ENCODE results near the gene MIER2.

Gene MIER2

DNA sequence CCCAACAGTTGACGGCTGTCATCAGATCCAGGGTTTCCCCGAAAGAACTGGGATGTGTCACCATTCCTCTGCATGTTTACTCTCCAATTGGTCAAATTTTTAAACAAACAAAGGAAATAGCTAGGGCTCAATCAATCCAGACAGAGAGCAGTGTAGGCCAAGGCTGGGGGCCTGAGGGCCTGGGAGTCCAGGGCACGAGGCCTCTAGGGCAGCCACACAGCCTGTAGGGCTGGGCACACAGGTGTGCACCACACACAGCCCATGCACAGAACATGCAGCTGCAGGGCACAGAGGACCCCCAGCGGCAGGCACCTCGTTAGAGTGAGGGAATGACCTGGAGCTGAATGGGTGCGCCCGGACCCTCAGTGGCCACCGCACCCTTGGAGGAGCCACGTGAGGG lies 9.5 kb downstream of the MIER2 start:
- peaks cover 25% of the 10 kb centered on the region; the same call in 1 of the 2 replicates for H4K20me1 ChIP-seq
- 0 out of 2 replicates have a peak, but pooled peaks cover under 1% of the 10 kb centered on the region for H3K4me1 ChIP-seq
- TF ChIP-seq Cebpa-rat (IDR thresholded peaks at IDR 0.05) = no peak
- peaks cover 59% of the 10 kb centered on the region for H3K36me3 ChIP-seq
- H3K27ac ChIP-seq = no peak overlapping the region
- no peaks in the 10 kb centered on the region for H3K27me3 ChIP-seq
- H3K9ac ChIP-seq = no peak overlapping the region
- H3K4me3 ChIP-seq = no peak overlapping the region
- H3K4me2 ChIP-seq = no peak overlapping the region
- peaks cover 35% of the 10 kb centered on the region for H3K9me3 ChIP-seq

DNA sequence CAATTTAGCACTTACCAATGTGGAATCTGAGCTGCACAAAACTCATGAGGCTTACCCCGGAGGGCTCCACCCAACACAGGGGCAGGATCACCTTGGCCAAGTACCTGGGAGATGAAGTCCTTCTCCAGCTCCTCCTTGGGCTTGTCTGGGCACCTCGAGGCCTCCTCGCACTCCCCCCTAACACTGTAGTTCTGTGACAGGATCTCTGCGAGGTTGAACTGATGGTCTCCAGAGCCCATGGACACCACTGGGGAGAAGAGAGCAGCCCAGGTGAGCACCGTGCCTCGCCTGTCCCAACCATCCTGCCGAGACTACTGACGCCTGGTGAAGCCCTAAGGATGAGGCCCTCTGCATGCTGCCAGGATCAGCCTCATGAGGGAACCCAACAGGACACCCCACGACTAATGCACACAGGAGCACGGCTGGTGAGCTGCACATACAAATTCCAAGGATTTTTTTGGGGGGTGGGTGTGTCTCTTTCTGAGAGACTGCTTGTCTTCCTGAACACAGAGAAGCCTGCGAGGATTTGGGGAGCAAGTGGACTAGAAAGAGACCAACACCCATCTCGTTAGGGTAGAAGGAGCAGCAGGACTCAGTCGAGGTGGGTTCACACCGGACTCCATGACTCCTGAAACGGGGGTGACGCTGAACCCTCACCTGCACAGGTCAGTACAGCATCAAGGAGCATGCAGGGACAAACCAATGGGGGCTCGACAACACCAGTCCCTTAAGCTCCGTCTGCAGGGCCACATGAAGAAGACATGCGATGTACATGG lies 10.1 kb downstream of the MIER2 start:
- Histone ChIP-seq H3K9me3 (peaks cover 35% of the 10 kb centered on the region), H3K27me3 (no peaks in the 10 kb centered on the region), H3K4me2 (no peak overlapping the region), H3K4me1 (no peaks in the 10 kb centered on the region), H4K20me1 (peaks cover 23% of the 10 kb centered on the region; the same call in 1 of the 2 replicates), H3K4me3 (no peak overlapping the region), H3K9ac (no peak overlapping the region), H3K36me3 (peaks cover 61% of the 10 kb centered on the region), H3K27ac (no peak overlapping the region)
- TF ChIP-seq Cebpa-rat (IDR thresholded peaks at IDR 0.05) = no peak

DNA sequence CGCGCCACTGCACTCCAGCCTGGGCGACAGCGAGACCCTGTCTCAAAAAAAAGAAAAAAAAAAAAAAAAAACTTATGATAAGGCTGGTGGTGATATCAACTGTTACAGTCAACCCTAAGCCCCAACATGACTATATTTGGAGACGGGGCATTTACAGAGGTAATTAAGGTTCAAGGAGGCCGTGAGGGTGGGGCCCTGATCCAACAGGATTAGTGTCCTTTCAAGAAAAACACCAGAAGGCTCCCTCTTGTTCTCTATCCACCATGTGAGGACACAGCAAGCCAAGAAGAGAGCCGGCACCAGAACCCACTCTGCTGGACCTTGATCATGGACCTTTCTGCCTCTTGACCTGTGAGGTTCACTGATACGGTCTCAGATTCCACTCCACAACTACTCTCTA lies 14.1 kb downstream of the MIER2 start:
- TF ChIP-seq Cebpa-rat (IDR thresholded peaks at IDR 0.05) = no peak
- Histone ChIP-seq H4K20me1 (peaks cover 12% of the 10 kb centered on the region; the same call in 1 of the 2 replicates), H3K27me3 (no peaks in the 10 kb centered on the region), H3K36me3 (peaks cover 82% of the 10 kb centered on the region), H3K4me1 (no peaks in the 10 kb centered on the region), H3K4me2 (no peak overlapping the region), H3K9ac (no peak overlapping the region), H3K4me3 (no peak overlapping the region), H3K9me3 (peaks cover 57% of the 10 kb centered on the region), H3K27ac (no peak overlapping the region)

- Histone ChIP-seq H3K27ac (no peak overlapping the region), H3K4me1 (no peaks in the 10 kb centered on the region), H3K4me2 (no peak overlapping the region), H3K4me3 (no peak overlapping the region), H3K9ac (no peak overlapping the region), H4K20me1 (peaks cover 6% of the 10 kb centered on the region; the same call in 1 of the 2 replicates), H3K27me3 (no peaks in the 10 kb centered on the region), H3K36me3 (peaks cover 82% of the 10 kb centered on the region), H3K9me3 (peaks cover 63% of the 10 kb centered on the region)
- TF ChIP-seq Cebpa-rat (IDR thresholded peaks at IDR 0.05) = no peak
Observed at GRCh38 chr19:329876-330275, 14.7 kb downstream of the MIER2 start.

DNA sequence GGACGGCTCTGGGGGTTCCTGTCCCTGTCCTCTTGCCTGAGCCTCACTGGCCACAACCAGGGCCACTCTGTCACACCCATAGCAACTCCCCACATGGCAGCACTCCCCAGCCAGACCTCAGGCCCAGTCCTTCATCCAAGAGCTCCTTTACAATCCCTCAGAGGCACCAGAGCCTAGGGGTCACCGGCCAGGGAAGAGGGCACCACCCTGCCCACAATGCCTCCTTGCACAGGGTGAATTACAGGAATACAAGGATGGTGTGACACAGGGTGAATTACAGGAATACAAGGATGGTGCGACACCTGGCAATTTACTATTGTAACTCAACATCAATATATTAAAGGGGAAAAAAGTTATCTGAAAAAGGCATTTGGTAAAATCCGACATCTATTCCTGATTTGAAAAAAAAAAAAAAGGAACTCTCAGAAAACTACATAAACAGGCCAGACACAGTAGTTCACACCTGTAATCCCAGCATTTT lies 16.5 kb downstream of the MIER2 start:
- Histone ChIP-seq H3K4me3 (no peak overlapping the region), H3K9me3 (peaks cover 80% of the 10 kb centered on the region), H3K36me3 (peaks cover 89% of the 10 kb centered on the region), H3K4me2 (no peak overlapping the region), H3K4me1 (no peaks in the 10 kb centered on the region), H3K9ac (no peak overlapping the region), H3K27me3 (no peaks in the 10 kb centered on the region), H3K27ac (no peak overlapping the region), H4K20me1 (no peaks in the 10 kb centered on the region)
- no peak for TF ChIP-seq Cebpa-rat (IDR thresholded peaks at IDR 0.05)

DNA sequence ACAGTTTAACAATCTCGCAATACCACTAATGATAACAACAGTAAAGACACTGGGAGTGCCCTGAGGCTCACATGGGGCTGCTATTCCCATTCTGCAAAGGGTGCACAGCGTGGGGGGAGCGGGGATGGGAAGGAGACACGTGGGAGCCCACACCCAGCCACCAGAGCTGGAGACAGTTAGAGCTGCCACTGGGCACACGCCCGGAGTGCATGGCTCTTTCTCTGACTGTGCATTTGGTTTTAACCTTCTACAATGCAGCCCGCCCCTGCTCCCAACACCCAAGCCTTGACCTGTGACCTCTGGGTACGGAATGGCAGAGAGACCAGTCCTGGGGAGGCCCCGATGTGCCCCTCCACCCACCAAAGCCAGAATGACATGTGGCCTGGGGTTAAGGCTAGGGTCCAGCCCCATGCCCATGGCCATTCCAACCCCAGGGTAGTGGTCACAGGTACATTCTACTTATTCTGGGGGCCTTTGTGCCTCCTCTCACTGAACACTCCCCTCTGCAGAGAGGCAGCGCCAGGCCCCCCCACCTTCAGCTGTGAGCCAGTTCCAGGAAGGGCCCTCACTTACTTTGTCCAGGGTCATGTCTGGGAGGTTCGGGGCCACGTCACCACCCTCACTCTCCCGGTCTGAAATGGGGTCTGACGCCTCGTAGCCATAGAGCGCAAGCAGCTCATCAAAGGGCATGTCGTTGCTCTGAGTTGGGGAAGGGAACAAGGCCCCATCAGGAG lies 17.1 kb downstream of the MIER2 start:
- Histone ChIP-seq H3K36me3 (peaks cover 95% of the 10 kb centered on the region), H3K27me3 (no peaks in the 10 kb centered on the region), H3K4me2 (no peak overlapping the region)

DNA sequence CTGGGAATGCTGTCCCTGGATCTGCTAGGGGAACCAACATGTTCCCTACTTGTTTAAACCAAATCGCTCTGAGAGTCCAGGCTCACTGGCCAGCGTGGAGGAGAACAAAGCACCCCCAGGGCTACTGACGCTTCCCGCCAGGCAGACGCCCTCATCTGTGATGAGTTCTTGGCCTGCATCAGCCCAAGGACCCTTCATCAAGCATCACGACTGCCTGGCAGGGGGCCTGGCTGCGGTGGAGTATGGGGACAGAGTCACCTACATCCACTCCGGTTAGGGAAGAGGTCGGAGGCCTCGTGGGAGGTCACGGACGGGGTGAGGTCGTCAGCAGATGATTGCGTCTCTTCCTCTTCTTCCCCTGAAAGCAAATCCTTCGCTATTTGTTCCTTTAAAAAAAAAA lies 17.7 kb downstream of the MIER2 start:
- Histone ChIP-seq H3K36me3 (peaks cover 100% of the 10 kb centered on the region), H4K20me1 (no peaks in the 10 kb centered on the region), H3K4me3 (no peak overlapping the region), H3K9me3 (peaks cover 89% of the 10 kb centered on the region), H3K27me3 (no peaks in the 10 kb centered on the region), H3K9ac (no peak overlapping the region), H3K4me2 (no peak overlapping the region), H3K27ac (no peak overlapping the region), H3K4me1 (no peaks in the 10 kb centered on the region)
- TF ChIP-seq Cebpa-rat (IDR thresholded peaks at IDR 0.05) = no peak

More for the DNA sequence above, 17.1 kb downstream of the MIER2 start:
- Histone ChIP-seq H3K4me3 (no peak overlapping the region), H3K4me1 (no peaks in the 10 kb centered on the region), H3K9me3 (peaks cover 86% of the 10 kb centered on the region), H3K9ac (no peak overlapping the region), H3K27ac (no peak overlapping the region), H4K20me1 (no peaks in the 10 kb centered on the region)
- no peak for TF ChIP-seq Cebpa-rat (IDR thresholded peaks at IDR 0.05)

GRCh38 chr19:325937-326565 lies 18.5 kb downstream of the MIER2 start:
- Histone ChIP-seq H4K20me1 (no peaks in the 10 kb centered on the region), H3K4me1 (no peaks in the 10 kb centered on the region), H3K4me3 (no peak overlapping the region), H3K36me3 (peaks cover 99% of the 10 kb centered on the region), H3K27ac (no peak overlapping the region), H3K9me3 (peaks cover 85% of the 10 kb centered on the region), H3K27me3 (no peaks in the 10 kb centered on the region), H3K9ac (no peak overlapping the region), H3K4me2 (no peak overlapping the region)
- no peak for TF ChIP-seq Cebpa-rat (IDR thresholded peaks at IDR 0.05)

- H3K4me2 ChIP-seq = no peak overlapping the region
- no peaks in the 10 kb centered on the region for H3K27me3 ChIP-seq
- H3K27ac ChIP-seq = no peak overlapping the region
- peaks cover 99% of the 10 kb centered on the region for H3K36me3 ChIP-seq
- H3K4me1 ChIP-seq = no peaks in the 10 kb centered on the region
- peaks cover 85% of the 10 kb centered on the region for H3K9me3 ChIP-seq
- no peaks in the 10 kb centered on the region for H4K20me1 ChIP-seq
- H3K4me3 ChIP-seq = no peak overlapping the region
- H3K9ac ChIP-seq = no peak overlapping the region
- no peak for TF ChIP-seq Cebpa-rat (IDR thresholded peaks at IDR 0.05)
Observed at GRCh38 chr19:325173-325936, 19.2 kb downstream of the MIER2 start.
